GM18861 (cell line): Measurements from ENCODE around the gene SEC24D.
"Not testable (repeated sequence)": the region's sequence is repeated elsewhere in the genome, so short reads cannot be mapped to it uniquely, and the experiment has no call there.

Source experiments
- ATAC-seq: cut with Tn5 transposase; IDR thresholded peaks from one replicate; pipeline ENCODE4 v1.9.1; 2021; ENCODE audit not compliant: unreplicated experiment

SEC24D gene

GRCh38 chr4:118835571-118836300 lies at the start of gene SEC24D:
Gene SEC24D (minus strand): TSS chr4:118836126. CDS start chr4:118833696, 2,430 bp downstream.
- ATAC-seq: peak; percentile 60

- no peak for ATAC-seq
Measured at GRCh38 chr4:118884716-118885115, 48.8 kb upstream of the SEC24D start.

- ATAC-seq: no peak
Measured at GRCh38 chr4:118883861-118884260, 47.9 kb upstream of the SEC24D start.

GRCh38 chr4:118881512-118882146 lies 45.7 kb upstream of the SEC24D start:
- no peak for ATAC-seq

- no peak for ATAC-seq
Measured at GRCh38 chr4:118879409-118879808, 43.5 kb upstream of the SEC24D start.

- not testable (repeated sequence) for ATAC-seq
Measured at GRCh38 chr4:118878507-118878906, 42.6 kb upstream of the SEC24D start.

GRCh38 chr4:118877797-118878196 lies 41.9 kb upstream of the SEC24D start:
- ATAC-seq: no peak

- no peak for ATAC-seq
Measured at GRCh38 chr4:118872181-118872580, 36.3 kb upstream of the SEC24D start.

- ATAC-seq: no peak
Measured at GRCh38 chr4:118869808-118870342, 33.9 kb upstream of the SEC24D start.

GRCh38 chr4:118867311-118868067 lies 31.6 kb upstream of the SEC24D start:
- ATAC-seq: no peak

- no peak for ATAC-seq
Measured at GRCh38 chr4:118866442-118866841, 30.5 kb upstream of the SEC24D start.

- ATAC-seq: peak; percentile 88
Measured at GRCh38 chr4:118865091-118865708, 29.3 kb upstream of the SEC24D start.

GRCh38 chr4:118858779-118859178 lies 22.9 kb upstream of the SEC24D start:
- no peak for ATAC-seq

GRCh38 chr4:118857760-118858159 lies 21.8 kb upstream of the SEC24D start:
- ATAC-seq: no peak

GRCh38 chr4:118850488-118851173 lies 14.7 kb upstream of the SEC24D start:
- peak; percentile 94 for ATAC-seq

GRCh38 chr4:118849867-118850487 lies 14.1 kb upstream of the SEC24D start:
- ATAC-seq: no peak

GRCh38 chr4:118848901-118849300 lies 13.0 kb upstream of the SEC24D start:
- no peak for ATAC-seq

GRCh38 chr4:118848242-118848641 lies 12.3 kb upstream of the SEC24D start:
- no peak for ATAC-seq

- no peak for ATAC-seq
Measured at GRCh38 chr4:118846979-118847378, 11.1 kb upstream of the SEC24D start.

- no peak for ATAC-seq
Measured at GRCh38 chr4:118845552-118846050, 9.7 kb upstream of the SEC24D start.
